DND-41 (cell line): ENCODE results near the gene LCN6.

ENCODE experiments used
- ATAC-seq: fragments of 200-7000 bp; cut with Tn5 transposase; 3 replicates; pipeline ENCODE4 v1.9.1; 2021; ENCODE audit warnings: low read depth; ENCODE audit not compliant: insufficient read depth
- DNase-seq: peaks from one replicate; pipeline ENCODE4 v3.0.0-alpha.2; 2020
- H2AFZ ChIP-seq: 2 replicates; pipeline ENCODE4 v1.6.0; 2012; ENCODE audit warnings: low read depth, low read length
- H3K27ac ChIP-seq: 2 replicates; pipeline ENCODE4 v1.5.1; 2012; ENCODE audit warnings: low read length, inconsistent platforms
- H3K27me3 ChIP-seq: fragments of 200-600 bp; sonication (generic); 2 replicates; pipeline ENCODE4 v1.6.0; 2012; ENCODE audit warnings: low read length, mild to moderate bottlenecking, inconsistent platforms; ENCODE audit not compliant: insufficient read depth, poor library complexity
- H3K36me3 ChIP-seq: 2 replicates; pipeline ENCODE4 v1.5.1; 2012; ENCODE audit warnings: low read length, inconsistent platforms; ENCODE audit not compliant: insufficient read depth
- H3K4me1 ChIP-seq: 2 replicates; pipeline ENCODE4 v1.5.1; 2012; ENCODE audit warnings: mild to moderate bottlenecking, low read length; ENCODE audit not compliant: insufficient read depth
- H3K4me2 ChIP-seq: 2 replicates; pipeline ENCODE4 v1.6.0; 2012; ENCODE audit warnings: mild to moderate bottlenecking, moderate library complexity, low read length, inconsistent platforms; ENCODE audit not compliant: insufficient read depth
- H3K4me3 ChIP-seq, 2 experiments: fragments of 200-600 bp in 1 of 2; shearing (Covaris generic) in 1 of 2; 2 replicates each; pipeline ENCODE4 v1.5.1; 2012 to 2016; ENCODE audit warnings: inconsistent platforms in 2 of 2, low read length in 2 of 2, mild to moderate bottlenecking in 2 of 2, low read depth in 1 of 2, moderate library complexity in 1 of 2
- H3K79me2 ChIP-seq: 2 replicates; pipeline ENCODE4 v1.6.0; 2012; ENCODE audit warnings: low read length, inconsistent platforms; ENCODE audit not compliant: insufficient read depth
- H3K9ac ChIP-seq: 2 replicates; pipeline ENCODE4 v1.6.0; 2012; ENCODE audit warnings: low read depth, mild to moderate bottlenecking, inconsistent platforms, low read length, moderate library complexity
- H3K9me3 ChIP-seq: 2 replicates; pipeline ENCODE4 v1.5.1; 2012; ENCODE audit warnings: low read length, moderate library complexity, mild to moderate bottlenecking, inconsistent platforms; ENCODE audit not compliant: insufficient read depth, severe bottlenecking
- H4K20me1 ChIP-seq: 2 replicates; pipeline ENCODE4 v1.6.0; 2012; ENCODE audit warnings: low read length; ENCODE audit not compliant: insufficient read depth
- EZH2 ChIP-seq: IDR thresholded peaks from 3 replicates; pipeline ENCODE4 v1.6.1; 2012; ENCODE audit warnings: borderline replicate concordance, low read depth, mild to moderate bottlenecking, moderate library complexity, low read length, inconsistent platforms; ENCODE audit not compliant: severe bottlenecking
- TF ChIP-seq, protein P1 (sequence below): IDR thresholded peaks from 2 replicates; pipeline ENCODE4 v1.5.1; 2012; ENCODE audit warnings: borderline replicate concordance, low read length, moderate library complexity, mild to moderate bottlenecking; ENCODE audit not compliant: poor library complexity, severe bottlenecking; ENCODE audit errors: extremely low read depth

The LCN6 gene

GRCh38 chr9:136696502-136696901 lies 51.8 kb downstream of the LCN6 start:
- H4K20me1 ChIP-seq, result no peaks in the 10 kb centered on the region
- no peak overlapping the region for H3K9ac ChIP-seq
- H3K4me2 ChIP-seq, result no peak overlapping the region
- H3K4me3 ChIP-seq, result no peak overlapping the region
- TF ChIP-seq, protein P1, sequence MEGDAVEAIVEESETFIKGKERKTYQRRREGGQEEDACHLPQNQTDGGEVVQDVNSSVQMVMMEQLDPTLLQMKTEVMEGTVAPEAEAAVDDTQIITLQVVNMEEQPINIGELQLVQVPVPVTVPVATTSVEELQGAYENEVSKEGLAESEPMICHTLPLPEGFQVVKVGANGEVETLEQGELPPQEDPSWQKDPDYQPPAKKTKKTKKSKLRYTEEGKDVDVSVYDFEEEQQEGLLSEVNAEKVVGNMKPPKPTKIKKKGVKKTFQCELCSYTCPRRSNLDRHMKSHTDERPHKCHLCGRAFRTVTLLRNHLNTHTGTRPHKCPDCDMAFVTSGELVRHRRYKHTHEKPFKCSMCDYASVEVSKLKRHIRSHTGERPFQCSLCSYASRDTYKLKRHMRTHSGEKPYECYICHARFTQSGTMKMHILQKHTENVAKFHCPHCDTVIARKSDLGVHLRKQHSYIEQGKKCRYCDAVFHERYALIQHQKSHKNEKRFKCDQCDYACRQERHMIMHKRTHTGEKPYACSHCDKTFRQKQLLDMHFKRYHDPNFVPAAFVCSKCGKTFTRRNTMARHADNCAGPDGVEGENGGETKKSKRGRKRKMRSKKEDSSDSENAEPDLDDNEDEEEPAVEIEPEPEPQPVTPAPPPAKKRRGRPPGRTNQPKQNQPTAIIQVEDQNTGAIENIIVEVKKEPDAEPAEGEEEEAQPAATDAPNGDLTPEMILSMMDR, result no peak
- TF ChIP-seq EZH2, result no peak
- no peaks in the 10 kb centered on the region for H3K4me1 ChIP-seq
- no peaks in the 10 kb centered on the region for H3K36me3 ChIP-seq
- no peaks in the 10 kb centered on the region for H3K79me2 ChIP-seq
- no peaks in the 10 kb centered on the region for H3K9me3 ChIP-seq
- no peak for DNase-seq
- no peak overlapping the region for H3K27ac ChIP-seq
- no peak overlapping the region for H2AFZ ChIP-seq
- peaks cover 6% of the 10 kb centered on the region for H3K27me3 ChIP-seq
- ATAC-seq, result no peak

- ATAC-seq (0 out of 3 replicates have a peak, but pooled peaks have one; percentile 37), DNase-seq (no peak)
- Histone ChIP-seq H2AFZ (no peak overlapping the region), H3K27ac (no peak overlapping the region), H3K4me1 (no peaks in the 10 kb centered on the region), H3K4me3 (no peak overlapping the region), H3K79me2 (no peaks in the 10 kb centered on the region), H3K9me3 (no peaks in the 10 kb centered on the region), H3K36me3 (no peaks in the 10 kb centered on the region), H3K9ac (no peak overlapping the region), H4K20me1 (no peaks in the 10 kb centered on the region), H3K4me2 (no peak overlapping the region), H3K27me3 (peaks cover 2% of the 10 kb centered on the region)
- TF ChIP-seq, protein P1, result no peak
- no peak for TF ChIP-seq EZH2
Observed at GRCh38 chr9:136695955-136696354, 52.4 kb downstream of the LCN6 start.

DNA sequence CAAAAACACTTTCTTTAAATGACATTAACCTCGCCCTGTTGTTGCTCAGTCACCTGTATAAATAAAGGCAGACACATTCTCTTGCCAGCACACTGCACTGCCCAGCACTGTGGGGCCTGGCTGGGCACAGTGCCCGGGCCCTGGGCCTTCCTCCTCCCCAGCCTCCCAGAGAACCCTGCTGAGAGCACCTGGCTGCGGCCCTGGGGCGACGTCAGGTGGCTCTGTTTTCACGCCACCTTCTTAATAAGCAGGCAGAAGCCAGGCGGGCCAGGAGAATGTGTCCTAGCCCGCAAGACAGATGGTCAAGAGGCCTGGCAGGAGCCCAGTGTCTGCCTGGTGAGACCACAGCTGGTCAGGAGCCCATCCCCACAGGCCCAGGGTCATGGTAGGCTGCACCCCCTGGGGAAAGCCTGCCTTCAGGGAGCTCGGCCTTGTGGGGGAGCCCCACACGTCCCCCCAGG lies 52.9 kb downstream of the LCN6 start:
- Histone ChIP-seq H2AFZ (no peak overlapping the region), H3K79me2 (no peaks in the 10 kb centered on the region), H3K4me3 (no peak overlapping the region), H4K20me1 (no peaks in the 10 kb centered on the region), H3K36me3 (no peaks in the 10 kb centered on the region), H3K27ac (no peak overlapping the region), H3K4me1 (no peaks in the 10 kb centered on the region), H3K9me3 (no peaks in the 10 kb centered on the region), H3K27me3 (no peaks in the 10 kb centered on the region), H3K9ac (no peak overlapping the region), H3K4me2 (no peak overlapping the region)
- ATAC-seq, result no peak
- TF ChIP-seq, protein P1, result no peak
- no peak for TF ChIP-seq EZH2
- DNase-seq, result no peak

- Histone ChIP-seq H3K9ac (no peak overlapping the region), H3K27me3 (no peaks in the 10 kb centered on the region), H2AFZ (no peak overlapping the region), H3K4me2 (no peak overlapping the region), H4K20me1 (no peaks in the 10 kb centered on the region), H3K4me1 (no peaks in the 10 kb centered on the region), H3K4me3 (no peak overlapping the region), H3K79me2 (no peaks in the 10 kb centered on the region), H3K9me3 (no peaks in the 10 kb centered on the region), H3K36me3 (no peaks in the 10 kb centered on the region), H3K27ac (no peak overlapping the region)
- DNase-seq (no peak), ATAC-seq (no peak)
- TF ChIP-seq EZH2, result no peak
- TF ChIP-seq, protein P1, result no peak
Observed at GRCh38 chr9:136694872-136695247, 53.5 kb downstream of the LCN6 start.
